Gastrocnemius medialis (tissue), 4 donors: ENCODE results near the gene RBFOX2. TPM values are rescaled to one million over a fixed set of nuclear protein-coding genes. Genes with fewer than 3 reads are reported as not detected.
"Not testable (repeated sequence)": the region's sequence is repeated elsewhere in the genome, so short reads cannot be mapped to it uniquely, and the experiment has no call there.

Experiments
- ATAC-seq, 2 donors: fragments of 150-250 bp; one replicate each; pipeline ENCODE4 v1.9.1; 2016
- DNase-seq, 2 donors: peaks; one replicate each; pipeline ENCODE4 v3.0.0-alpha.2; 2019
- H3K27ac ChIP-seq, 4 donors: fragments of 200-600 bp; sonication (generic); 1 replicate in 1 of 4; 2 replicates in 3 of 4; pipeline ENCODE4 v1.5.1; 2016 to 2018; ENCODE audit warnings: mild to moderate bottlenecking in 2 of 4, moderate library complexity in 1 of 4
- H3K27me3 ChIP-seq, 3 donors: fragments of 200-600 bp; sonication (generic) in 2 of 3; 1 replicate in 1 of 3; 2 replicates in 2 of 3; pipeline versions ENCODE4 v1.5.1 to v1.6.0; 2016 to 2019; ENCODE audit warnings: mild to moderate bottlenecking in 1 of 3, moderate library complexity in 1 of 3
- H3K36me3 ChIP-seq, 2 donors: fragments of 200-600 bp; sonication (generic) in 1 of 2; one replicate each; pipeline ENCODE4 v1.5.1; 2017 to 2018
- H3K4me1 ChIP-seq, 2 donors: fragments of 200-600 bp; sonication (generic) in 1 of 2; one replicate each; pipeline ENCODE4 v1.5.1; 2016 to 2017; ENCODE audit warnings: mild to moderate bottlenecking in 2 of 2
- H3K4me3 ChIP-seq, 4 donors: fragments of 200-600 bp; sonication (generic) in 3 of 4; 1 replicate in 1 of 4; 2 replicates in 3 of 4; pipeline ENCODE4 v1.5.1; 2016 to 2019; ENCODE audit warnings: mild to moderate bottlenecking in 2 of 4
- H3K9me3 ChIP-seq, 3 donors: fragments of 200-600 bp; sonication (generic) in 2 of 3; 1 replicate in 1 of 3; 2 replicates in 2 of 3; pipeline ENCODE4 v1.5.1; 2016 to 2019
- POLR2A ChIP-seq, 2 donors: fragments of 450-650 bp; IDR thresholded peaks; one replicate each; pipeline ENCODE4 v1.6.1; 2017; ENCODE audit warnings: antibody characterized with exemption in 2 of 2, mild to moderate bottlenecking in 2 of 2, moderate library complexity in 2 of 2
- in situ Hi-C, 4 donors: fragments of 200-750 bp; cut with MboI; loops; one replicate each; pipeline versions ENCODE4 v1.15.0 to v1.8.0; 2017; ENCODE audit warnings: low sequenced_read_pairs in 4 of 4
- intact Hi-C: fragments of 100-400 bp; cut with DNase I; formaldehyde crosslinking; loops from one replicate; pipeline ENCODE4 v1.15.1; 2023; ENCODE audit warnings: low total_unique reads
- total RNA-seq, 4 donors: library from RNA; depleted of rRNA; stranded (reverse); fragments of >200 nt; gene quantifications; one replicate each; pipeline versions ENCODE4 v1.1.0 to v1.2.3, GENCODE V29; 2016
- TF ChIP-seq, protein P1 (sequence below), 5 experiments: fragments of 450-650 bp in 3 of 5; fragments of 200-600 bp in 2 of 5; sonication (generic) in 2 of 5; IDR thresholded peaks in 4 of 5; conservative IDR thresholded peaks in 1 of 5; 1 replicate in 4 of 5; 2 replicates in 1 of 5; pipeline ENCODE4 v1.5.1; 2016 to 2019; ENCODE audit warnings: antibody characterized with exemption in 5 of 5, mild to moderate bottlenecking in 3 of 5, moderate library complexity in 3 of 5

RBFOX2 gene
- total RNA-seq, 4 donors from 2014 or later = 26.0 to 32.1 (median 28.6) TPM

GRCh38 chr22:35812600-35812999, 216.0 kb downstream of the RBFOX2 start:
- Histone ChIP-seq H3K36me3 (peaks cover 0 to 13% of the 10 kb centered on the region in 2 donors), H3K4me1 (peaks cover 29 to 31% of the 10 kb centered on the region in 2 donors), H3K27me3 (no peaks in the 10 kb centered on the region), H3K4me3 (no peak overlapping the region), H3K27ac (peak overlapping the region in 3 of 4 donors; percentile 1 to 51 (median 47)), H3K9me3 (no peaks in the 10 kb centered on the region)
- in situ Hi-C loops = no loop called here
- no peak for TF ChIP-seq POLR2A (IDR thresholded peaks at IDR 0.05)
- TF ChIP-seq, protein P1, sequence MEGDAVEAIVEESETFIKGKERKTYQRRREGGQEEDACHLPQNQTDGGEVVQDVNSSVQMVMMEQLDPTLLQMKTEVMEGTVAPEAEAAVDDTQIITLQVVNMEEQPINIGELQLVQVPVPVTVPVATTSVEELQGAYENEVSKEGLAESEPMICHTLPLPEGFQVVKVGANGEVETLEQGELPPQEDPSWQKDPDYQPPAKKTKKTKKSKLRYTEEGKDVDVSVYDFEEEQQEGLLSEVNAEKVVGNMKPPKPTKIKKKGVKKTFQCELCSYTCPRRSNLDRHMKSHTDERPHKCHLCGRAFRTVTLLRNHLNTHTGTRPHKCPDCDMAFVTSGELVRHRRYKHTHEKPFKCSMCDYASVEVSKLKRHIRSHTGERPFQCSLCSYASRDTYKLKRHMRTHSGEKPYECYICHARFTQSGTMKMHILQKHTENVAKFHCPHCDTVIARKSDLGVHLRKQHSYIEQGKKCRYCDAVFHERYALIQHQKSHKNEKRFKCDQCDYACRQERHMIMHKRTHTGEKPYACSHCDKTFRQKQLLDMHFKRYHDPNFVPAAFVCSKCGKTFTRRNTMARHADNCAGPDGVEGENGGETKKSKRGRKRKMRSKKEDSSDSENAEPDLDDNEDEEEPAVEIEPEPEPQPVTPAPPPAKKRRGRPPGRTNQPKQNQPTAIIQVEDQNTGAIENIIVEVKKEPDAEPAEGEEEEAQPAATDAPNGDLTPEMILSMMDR (IDR thresholded peaks at IDR 0.05 in 4 of 5, conservative IDR thresholded peaks at IDR 0.05 in 1 of 5) = no peak
- ATAC-seq (no peak), DNase-seq (no peak)
- intact Hi-C loops = no loop called here

DNA sequence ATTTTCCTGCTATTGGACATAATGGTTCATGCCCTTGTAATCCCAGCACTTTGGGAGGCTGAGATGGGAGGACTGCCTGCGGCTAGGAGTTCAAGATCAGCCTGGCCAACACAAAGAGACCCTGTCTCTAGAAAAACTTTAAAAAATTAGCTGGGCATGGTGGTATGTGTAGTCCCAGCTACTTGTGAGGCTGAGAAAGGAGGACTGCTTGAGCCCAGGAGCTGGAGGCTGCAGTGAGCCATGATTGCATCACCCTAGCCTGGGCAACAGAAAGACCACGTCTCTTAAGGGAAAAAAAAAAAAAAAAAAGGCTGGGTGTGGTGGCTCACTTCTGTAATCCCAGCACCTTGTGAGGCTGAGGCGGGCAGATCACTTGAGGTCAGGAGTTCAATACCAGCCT, 217.0 kb downstream of the RBFOX2 start:
- Histone ChIP-seq H3K4me3 (no peak overlapping the region), H3K9me3 (no peaks in the 10 kb centered on the region), H3K27ac (peak overlapping the region in 1 of 4 donors; percentile 4), H3K4me1 (peaks cover 20 to 32% of the 10 kb centered on the region in 2 donors), H3K27me3 (no peaks in the 10 kb centered on the region), H3K36me3 (peaks cover 0 to 13% of the 10 kb centered on the region in 2 donors)
- TF ChIP-seq POLR2A (IDR thresholded peaks at IDR 0.05) = no peak
- TF ChIP-seq, protein P1 (IDR thresholded peaks at IDR 0.05 in 4 of 5, conservative IDR thresholded peaks at IDR 0.05 in 1 of 5) = no peak
- ATAC-seq = no peak
- in situ Hi-C loops = no loop called here
- intact Hi-C loops = no loop called here
- no peak for DNase-seq

DNA sequence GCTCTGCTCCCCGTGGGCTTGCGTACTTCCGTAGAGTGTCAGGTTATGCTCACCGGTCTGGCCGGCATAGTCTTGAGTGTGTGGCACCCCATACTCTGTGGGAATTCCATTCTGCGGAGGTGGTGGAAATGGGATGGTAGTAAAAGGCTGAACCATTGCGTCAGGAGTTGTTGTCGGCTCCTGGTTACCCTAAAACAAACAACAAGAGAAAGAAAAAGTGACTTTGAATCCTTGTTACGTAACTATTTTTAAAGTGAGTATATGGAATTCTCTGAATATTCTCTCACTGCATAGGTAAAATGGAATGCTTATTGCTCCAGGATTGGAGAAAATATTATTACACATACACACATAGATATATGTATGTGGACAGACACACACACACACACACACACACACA, 218.8 kb downstream of the RBFOX2 start:
- H3K9me3 ChIP-seq = no peaks in the 10 kb centered on the region
- H3K27me3 ChIP-seq = no peaks in the 10 kb centered on the region
- intact Hi-C loops (no loop called here), in situ Hi-C loops (no loop called here)
- no peak for DNase-seq
- no peak for ATAC-seq
- TF ChIP-seq, protein P1 (IDR thresholded peaks at IDR 0.05 in 4 of 5, conservative IDR thresholded peaks at IDR 0.05 in 1 of 5) = no peak
- no peak for TF ChIP-seq POLR2A (IDR thresholded peaks at IDR 0.05)
- peaks cover 0 to 13% of the 10 kb centered on the region in 2 donors for H3K36me3 ChIP-seq
- H3K4me1 ChIP-seq = peaks cover 7 to 22% of the 10 kb centered on the region in 2 donors
- no peak overlapping the region for H3K4me3 ChIP-seq
- peak overlapping the region in 2 of 4 donors; percentile 43 to 61 for H3K27ac ChIP-seq

GRCh38 chr22:35808377-35808776, 220.2 kb downstream of the RBFOX2 start:
- peaks cover 13 to 28% of the 10 kb centered on the region in 2 donors for H3K4me1 ChIP-seq
- in situ Hi-C loops = no loop called here
- TF ChIP-seq, protein P1 (IDR thresholded peaks at IDR 0.05 in 4 of 5, conservative IDR thresholded peaks at IDR 0.05 in 1 of 5) = no peak
- TF ChIP-seq POLR2A (IDR thresholded peaks at IDR 0.05) = no peak
- ATAC-seq (peak; percentile 40 to 45), DNase-seq (no peak)
- H3K27ac ChIP-seq = peak overlapping the region; percentile 35 to 61 (median 44)
- H3K4me3 ChIP-seq = no peak overlapping the region
- intact Hi-C loops = no loop called here
- H3K27me3 ChIP-seq = no peaks in the 10 kb centered on the region
- peaks cover 0 to 13% of the 10 kb centered on the region in 2 donors for H3K36me3 ChIP-seq
- no peaks in the 10 kb centered on the region for H3K9me3 ChIP-seq

- not testable (repeated sequence) for ATAC-seq, H3K9me3 ChIP-seq
Observed at GRCh38 chr22:35806668-35807067, 222.0 kb downstream of the RBFOX2 start.

More at GRCh38 chr22:35806668-35807067, 222.0 kb downstream of the RBFOX2 start:
- Histone ChIP-seq H3K4me1 (peaks cover 26 to 36% of the 10 kb centered on the region in 2 donors), H3K27ac (peak overlapping the region; percentile 15 to 61 (median 36)), H3K36me3 (peaks cover 0 to 13% of the 10 kb centered on the region in 2 donors)
- intact Hi-C loops, H3K27me3 ChIP-seq, in situ Hi-C loops, H3K4me3 ChIP-seq, DNase-seq: not testable (repeated sequence)
